Natural killer cell (primary cell): ENCODE data around the gene GTF2IRD1. TPM values are rescaled to one million over a fixed set of nuclear protein-coding genes. Genes with fewer than 3 reads are reported as not detected.

ENCODE experiments used
- ATAC-seq, 3 donors: fragments of 150-1000 bp in 2 of 3; fragments of 200-7000 bp in 1 of 3; cut with Tn5 transposase; 1 replicate in 1 of 3; 2 replicates in 2 of 3; pipeline ENCODE4 v1.10.0; 2021; ENCODE audit warnings: mild to moderate bottlenecking in 2 of 3, moderate library complexity in 2 of 3
- DNase-seq, 2 donors: peaks; one replicate each; pipeline versions ENCODE4 v3.0.0 to v3.0.0-alpha.2; 2013 to 2021; ENCODE audit warnings: mixed read lengths in 1 of 2
- H3K27ac ChIP-seq: one replicate; pipeline ENCODE4 v1.5.1; 2013; ENCODE audit warnings: mild to moderate bottlenecking, low read length
- H3K27me3 ChIP-seq: one replicate; pipeline ENCODE4 v1.6.1; 2013; ENCODE audit warnings: low read length; ENCODE audit not compliant: control insufficient read depth, insufficient read depth
- H3K36me3 ChIP-seq: one replicate; pipeline ENCODE4 v1.6.1; 2013; ENCODE audit warnings: low read length; ENCODE audit not compliant: control insufficient read depth, insufficient read depth
- H3K4me1 ChIP-seq: one replicate; pipeline ENCODE4 v1.6.1; 2013; ENCODE audit warnings: low read length; ENCODE audit not compliant: control insufficient read depth, insufficient read depth
- H3K4me3 ChIP-seq: one replicate; pipeline ENCODE4 v1.5.1; 2013; ENCODE audit warnings: low read length
- H3K9me3 ChIP-seq: one replicate; pipeline ENCODE4 v1.6.1; 2013; ENCODE audit warnings: low read length; ENCODE audit not compliant: control insufficient read depth, insufficient read depth
- H3K27ac Mint-ChIP-seq, 2 donors: one replicate each; pipeline ENCODE4 v1.8.0; 2022; ENCODE audit warnings: mild to moderate bottlenecking in 2 of 2, mixed read lengths in 2 of 2, moderate library complexity in 1 of 2
- H3K27me3 Mint-ChIP-seq, 2 donors: one replicate each; pipeline ENCODE4 v1.8.0; 2022; ENCODE audit warnings: low read depth in 2 of 2, mixed read lengths in 2 of 2
- H3K36me3 Mint-ChIP-seq: one replicate; pipeline ENCODE4 v1.8.0; 2022; ENCODE audit warnings: mixed read lengths
- H3K4me1 Mint-ChIP-seq, 2 donors: one replicate each; pipeline ENCODE4 v1.8.0; 2022; ENCODE audit warnings: mixed read lengths in 2 of 2
- H3K4me3 Mint-ChIP-seq: one replicate; pipeline ENCODE4 v1.8.0; 2022; ENCODE audit warnings: mild to moderate bottlenecking, moderate library complexity, mixed read lengths
- H3K9me3 Mint-ChIP-seq, 2 donors: one replicate each; pipeline ENCODE4 v1.8.0; 2022; ENCODE audit warnings: mixed read lengths in 2 of 2
- CTCF ChIP-seq: fragments of 200-600 bp; IDR thresholded peaks from one replicate; pipeline ENCODE4 v1.8.0; 2022; ENCODE audit warnings: antibody characterized with exemption
- WGBS: methylation state at CpG from one replicate; pipeline ENCODE4 v1.1.7; 2013; ENCODE audit warnings: missing lambda C conversion rate; ENCODE audit not compliant: insufficient coverage; 5-methylcytosine and 5-hydroxymethylcytosine counted together
- intact Hi-C: fragments of 100-400 bp; cut with micrococcal nuclease; formaldehyde crosslinking; loops from one replicate; pipeline ENCODE4 v1.14.2; 2022
- total RNA-seq, 4 donors: library from RNA; stranded (reverse); fragments of 120-200 nt in 1 of 4; gene quantifications; one replicate each; pipeline versions ENCODE4 v1.2.3 to v1.2.4, GENCODE V29; 2013 to 2022

The GTF2IRD1 gene
- total RNA-seq, 3 donors from 2014 or later (not counting 1 experiment from before 2014, with no cell fraction given), result not detected

GRCh38 chr7:74405191-74405898, 48.4 kb upstream of the GTF2IRD1 start:
- H3K36me3 ChIP-seq, result no peaks in the 10 kb centered on the region
- no peak overlapping the region for H3K4me3 ChIP-seq
- no peaks in the 10 kb centered on the region for H3K4me1 ChIP-seq
- Mint-ChIP-seq H3K27ac (no peak overlapping the region), H3K9me3 (no peaks in the 10 kb centered on the region), H3K36me3 (no peaks in the 10 kb centered on the region), H3K4me1 (no peaks in the 10 kb centered on the region), H3K4me3 (no peak overlapping the region), H3K27me3 (no peaks in the 10 kb centered on the region)
- no peak overlapping the region for H3K27ac ChIP-seq
- DNase-seq (peak in 1 of 2 donors; percentile 23), ATAC-seq (no peak)
- no peak for TF ChIP-seq CTCF
- intact Hi-C loops, result no loop called here
- no peaks in the 10 kb centered on the region for H3K9me3 ChIP-seq
- 92% methylated on average over 31 of the region's 31 CpGs for WGBS
- no peaks in the 10 kb centered on the region for H3K27me3 ChIP-seq

DNA sequence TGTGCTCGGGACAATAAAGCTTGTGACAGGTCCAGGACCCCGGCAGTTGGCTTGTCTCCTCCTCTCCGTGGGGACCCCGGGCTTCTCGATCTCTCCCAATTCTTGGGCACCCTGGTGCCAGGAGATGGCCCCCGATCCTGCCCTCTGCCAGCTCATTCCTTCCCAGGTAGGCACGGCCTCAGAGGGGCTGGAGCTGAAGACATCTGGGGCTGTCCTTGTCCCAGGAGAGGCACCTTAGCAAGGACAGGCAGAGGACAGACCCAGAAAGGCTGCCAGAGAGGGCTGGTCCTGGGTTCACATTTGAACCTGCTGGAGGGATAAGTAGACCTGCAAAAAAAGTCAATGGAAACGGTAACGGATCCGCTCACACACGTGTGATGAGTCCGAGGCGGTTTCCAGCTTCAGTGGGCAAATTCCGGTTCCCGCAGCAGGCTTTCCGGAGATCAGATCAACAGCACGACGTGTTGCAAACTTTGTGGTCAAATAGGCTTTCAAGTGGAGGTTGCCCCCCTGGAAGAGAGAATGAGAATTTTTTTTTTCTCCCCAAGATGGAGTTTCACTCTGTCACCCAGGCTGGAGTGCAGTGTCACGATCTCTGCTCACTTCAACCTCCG, 47.7 kb upstream of the GTF2IRD1 start:
- Histone ChIP-seq H3K4me1 (no peaks in the 10 kb centered on the region), H3K4me3 (no peak overlapping the region), H3K36me3 (no peaks in the 10 kb centered on the region), H3K27ac (no peak overlapping the region), H3K9me3 (no peaks in the 10 kb centered on the region), H3K27me3 (no peaks in the 10 kb centered on the region)
- no peak for DNase-seq
- Mint-ChIP-seq H3K36me3 (no peaks in the 10 kb centered on the region), H3K4me3 (no peak overlapping the region), H3K9me3 (no peaks in the 10 kb centered on the region), H3K27ac (no peak overlapping the region), H3K4me1 (no peaks in the 10 kb centered on the region), H3K27me3 (no peaks in the 10 kb centered on the region)
- 89% methylated on average over 20 of the region's 20 CpGs for WGBS
- no peak for ATAC-seq
- TF ChIP-seq CTCF, result no peak
- intact Hi-C loops, result no loop called here

DNA sequence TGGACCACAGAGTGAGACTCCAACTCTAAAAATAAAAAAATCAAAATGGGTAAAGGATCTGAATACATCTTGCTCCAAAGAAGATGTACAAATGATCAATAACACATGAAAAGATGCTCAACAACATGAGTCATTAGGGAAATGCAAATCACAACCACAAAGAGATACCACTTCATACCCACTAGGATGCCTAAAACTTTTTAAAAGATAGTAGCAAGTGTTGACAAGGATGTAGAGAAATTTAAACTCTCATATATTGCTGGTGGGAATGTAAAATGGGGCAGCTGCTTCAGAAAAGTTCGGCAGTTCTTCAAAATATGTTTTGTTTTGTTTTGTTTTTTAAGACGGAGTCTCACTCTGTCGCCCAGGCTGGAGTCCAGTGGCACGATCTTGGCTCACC, 45.7 kb upstream of the GTF2IRD1 start:
- H3K36me3 Mint-ChIP-seq, result no peaks in the 10 kb centered on the region
- no peak for DNase-seq
- H3K4me3 Mint-ChIP-seq, result no peak overlapping the region
- no peak overlapping the region for H3K4me3 ChIP-seq
- H3K27ac Mint-ChIP-seq, result no peak overlapping the region
- no peaks in the 10 kb centered on the region for H3K9me3 Mint-ChIP-seq
- intact Hi-C loops, result no loop called here
- no peaks in the 10 kb centered on the region for H3K4me1 Mint-ChIP-seq
- no peaks in the 10 kb centered on the region for H3K27me3 Mint-ChIP-seq
- H3K36me3 ChIP-seq, result no peaks in the 10 kb centered on the region
- H3K4me1 ChIP-seq, result no peaks in the 10 kb centered on the region
- H3K9me3 ChIP-seq, result no peaks in the 10 kb centered on the region
- WGBS, result 86% methylated on average over 4 of the region's 4 CpGs
- no peak for TF ChIP-seq CTCF
- H3K27me3 ChIP-seq, result no peaks in the 10 kb centered on the region
- H3K27ac ChIP-seq, result no peak overlapping the region
- ATAC-seq, result no peak
